Measurements from ENCODE around the gene BACH2. TPM values are rescaled to one million over a fixed set of nuclear protein-coding genes. Genes with fewer than 3 reads are reported as not detected.

BACH2 gene
- total and polyA plus RNA-seq, 10 of the 15 experiments (the other 5 are each of a cell fraction or from before 2014, with no cell fraction given): 0.03 to 0.28 (median 0.04) TPM; not detected in 3

DNA sequence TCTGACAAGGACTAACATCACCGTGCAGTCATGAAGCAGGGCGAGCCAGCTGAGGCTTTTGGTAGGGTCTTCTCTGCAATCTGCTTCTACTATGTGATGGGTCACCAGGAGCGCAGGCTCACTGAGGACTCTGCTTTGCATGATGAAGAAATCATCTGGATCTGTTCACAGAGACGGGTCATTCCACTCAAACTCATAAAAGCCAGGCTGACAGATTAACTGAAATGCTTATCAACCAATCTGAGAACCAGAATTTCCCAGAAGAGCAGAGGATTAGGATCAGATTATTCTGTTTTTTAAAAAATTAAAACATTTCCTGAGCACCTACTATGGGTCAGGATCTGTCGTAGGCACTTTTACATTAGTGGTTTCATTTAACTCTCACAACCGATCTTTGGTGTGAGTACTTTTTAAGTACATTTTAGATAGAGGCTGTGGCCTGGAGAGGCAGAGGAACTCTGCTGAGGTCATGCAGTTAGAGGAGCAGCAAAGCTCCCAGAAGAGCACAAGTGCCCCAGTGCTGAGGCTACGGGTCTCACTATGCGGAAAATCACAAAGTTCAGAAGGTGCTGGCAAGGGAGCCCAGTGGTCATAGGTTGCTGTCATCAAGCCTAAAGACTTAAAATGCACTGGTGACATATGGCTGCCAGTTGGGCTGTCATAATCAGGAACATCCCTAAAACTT lies 109.1 kb downstream of the BACH2 start (continued):
- TF ChIP-seq, protein P1, sequence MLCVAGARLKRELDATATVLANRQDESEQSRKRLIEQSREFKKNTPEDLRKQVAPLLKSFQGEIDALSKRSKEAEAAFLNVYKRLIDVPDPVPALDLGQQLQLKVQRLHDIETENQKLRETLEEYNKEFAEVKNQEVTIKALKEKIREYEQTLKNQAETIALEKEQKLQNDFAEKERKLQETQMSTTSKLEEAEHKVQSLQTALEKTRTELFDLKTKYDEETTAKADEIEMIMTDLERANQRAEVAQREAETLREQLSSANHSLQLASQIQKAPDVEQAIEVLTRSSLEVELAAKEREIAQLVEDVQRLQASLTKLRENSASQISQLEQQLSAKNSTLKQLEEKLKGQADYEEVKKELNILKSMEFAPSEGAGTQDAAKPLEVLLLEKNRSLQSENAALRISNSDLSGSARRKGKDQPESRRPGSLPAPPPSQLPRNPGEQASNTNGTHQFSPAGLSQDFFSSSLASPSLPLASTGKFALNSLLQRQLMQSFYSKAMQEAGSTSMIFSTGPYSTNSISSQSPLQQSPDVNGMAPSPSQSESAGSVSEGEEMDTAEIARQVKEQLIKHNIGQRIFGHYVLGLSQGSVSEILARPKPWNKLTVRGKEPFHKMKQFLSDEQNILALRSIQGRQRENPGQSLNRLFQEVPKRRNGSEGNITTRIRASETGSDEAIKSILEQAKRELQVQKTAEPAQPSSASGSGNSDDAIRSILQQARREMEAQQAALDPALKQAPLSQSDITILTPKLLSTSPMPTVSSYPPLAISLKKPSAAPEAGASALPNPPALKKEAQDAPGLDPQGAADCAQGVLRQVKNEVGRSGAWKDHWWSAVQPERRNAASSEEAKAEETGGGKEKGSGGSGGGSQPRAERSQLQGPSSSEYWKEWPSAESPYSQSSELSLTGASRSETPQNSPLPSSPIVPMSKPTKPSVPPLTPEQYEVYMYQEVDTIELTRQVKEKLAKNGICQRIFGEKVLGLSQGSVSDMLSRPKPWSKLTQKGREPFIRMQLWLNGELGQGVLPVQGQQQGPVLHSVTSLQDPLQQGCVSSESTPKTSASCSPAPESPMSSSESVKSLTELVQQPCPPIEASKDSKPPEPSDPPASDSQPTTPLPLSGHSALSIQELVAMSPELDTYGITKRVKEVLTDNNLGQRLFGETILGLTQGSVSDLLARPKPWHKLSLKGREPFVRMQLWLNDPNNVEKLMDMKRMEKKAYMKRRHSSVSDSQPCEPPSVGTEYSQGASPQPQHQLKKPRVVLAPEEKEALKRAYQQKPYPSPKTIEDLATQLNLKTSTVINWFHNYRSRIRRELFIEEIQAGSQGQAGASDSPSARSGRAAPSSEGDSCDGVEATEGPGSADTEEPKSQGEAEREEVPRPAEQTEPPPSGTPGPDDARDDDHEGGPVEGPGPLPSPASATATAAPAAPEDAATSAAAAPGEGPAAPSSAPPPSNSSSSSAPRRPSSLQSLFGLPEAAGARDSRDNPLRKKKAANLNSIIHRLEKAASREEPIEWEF (IDR thresholded peaks at IDR 0.05; ENCODE audit: insufficient replicate concordance, low read depth, low read length): no peak
- TF ChIP-seq, protein P2, sequence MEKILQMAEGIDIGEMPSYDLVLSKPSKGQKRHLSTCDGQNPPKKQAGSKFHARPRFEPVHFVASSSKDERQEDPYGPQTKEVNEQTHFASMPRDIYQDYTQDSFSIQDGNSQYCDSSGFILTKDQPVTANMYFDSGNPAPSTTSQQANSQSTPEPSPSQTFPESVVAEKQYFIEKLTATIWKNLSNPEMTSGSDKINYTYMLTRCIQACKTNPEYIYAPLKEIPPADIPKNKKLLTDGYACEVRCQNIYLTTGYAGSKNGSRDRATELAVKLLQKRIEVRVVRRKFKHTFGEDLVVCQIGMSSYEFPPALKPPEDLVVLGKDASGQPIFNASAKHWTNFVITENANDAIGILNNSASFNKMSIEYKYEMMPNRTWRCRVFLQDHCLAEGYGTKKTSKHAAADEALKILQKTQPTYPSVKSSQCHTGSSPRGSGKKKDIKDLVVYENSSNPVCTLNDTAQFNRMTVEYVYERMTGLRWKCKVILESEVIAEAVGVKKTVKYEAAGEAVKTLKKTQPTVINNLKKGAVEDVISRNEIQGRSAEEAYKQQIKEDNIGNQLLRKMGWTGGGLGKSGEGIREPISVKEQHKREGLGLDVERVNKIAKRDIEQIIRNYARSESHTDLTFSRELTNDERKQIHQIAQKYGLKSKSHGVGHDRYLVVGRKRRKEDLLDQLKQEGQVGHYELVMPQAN (conservative IDR thresholded peaks at IDR 0.05): no peak
- no peak for TF ChIP-seq SMC3 (IDR thresholded peaks at IDR 0.05; ENCODE audit: borderline replicate concordance, low read length)
- TF ChIP-seq NR2C2 (IDR thresholded peaks at IDR 0.05; ENCODE audit: borderline replicate concordance, control insufficient read depth, insufficient read length, low read depth): no peak
- no peak for TF ChIP-seq JUND (IDR thresholded peaks at IDR 0.05; ENCODE audit: low read depth, low read length)
